ENCODE data around the gene HOXB1. TPM values are rescaled to one million over a fixed set of nuclear protein-coding genes. Genes with fewer than 3 reads are reported as not detected.

HOXB1 gene
- total RNA-seq, 1 donor from 2014 or later: not detected

- Histone ChIP-seq H3K4me3 (ENCODE audit: low read depth, low read length) (no peak overlapping the region), H3K36me3 (ENCODE audit: control insufficient read depth, insufficient read depth, low read length) (no peaks in the 10 kb centered on the region), H3K27me3 (ENCODE audit: control insufficient read depth, insufficient read depth, low read length) (peaks cover 86% of the 10 kb centered on the region)
- no peak for FAIRE-seq
- no peak for DNase-seq (ENCODE audit: low read depth)
- no peak for TF ChIP-seq CTCF (IDR thresholded peaks at IDR 0.05; ENCODE audit: insufficient read depth, low read length, severe bottlenecking)
These were observed 46.6 kb upstream of the HOXB1 start for GRCh38 chr17:48577330-48577945.

- no peak for FAIRE-seq
- TF ChIP-seq CTCF (IDR thresholded peaks at IDR 0.05; ENCODE audit: insufficient read depth, low read length, severe bottlenecking): no peak
- DNase-seq (ENCODE audit: low read depth): no peak
- Histone ChIP-seq H3K27me3 (ENCODE audit: control insufficient read depth, insufficient read depth, low read length) (peaks cover 88% of the 10 kb centered on the region), H3K4me3 (ENCODE audit: low read depth, low read length) (no peak overlapping the region), H3K36me3 (ENCODE audit: control insufficient read depth, insufficient read depth, low read length) (no peaks in the 10 kb centered on the region)
These were observed 45.9 kb upstream of the HOXB1 start for GRCh38 chr17:48576479-48577309.

GRCh38 chr17:48575673-48576478 lies 45.1 kb upstream of the HOXB1 start:
- no peak for TF ChIP-seq CTCF (IDR thresholded peaks at IDR 0.05; ENCODE audit: insufficient read depth, low read length, severe bottlenecking)
- Histone ChIP-seq H3K4me3 (ENCODE audit: low read depth, low read length) (no peak overlapping the region), H3K36me3 (ENCODE audit: control insufficient read depth, insufficient read depth, low read length) (no peaks in the 10 kb centered on the region), H3K27me3 (ENCODE audit: control insufficient read depth, insufficient read depth, low read length) (peaks cover 88% of the 10 kb centered on the region)
- DNase-seq (ENCODE audit: low read depth): no peak
- no peak for FAIRE-seq

- Histone ChIP-seq H3K4me3 (ENCODE audit: low read depth, low read length) (no peak overlapping the region), H3K27me3 (ENCODE audit: control insufficient read depth, insufficient read depth, low read length) (peaks cover 87% of the 10 kb centered on the region), H3K36me3 (ENCODE audit: control insufficient read depth, insufficient read depth, low read length) (no peaks in the 10 kb centered on the region)
- no peak for TF ChIP-seq CTCF (IDR thresholded peaks at IDR 0.05; ENCODE audit: insufficient read depth, low read length, severe bottlenecking)
- FAIRE-seq (no peak), DNase-seq (ENCODE audit: low read depth) (no peak)
These were observed 44.3 kb upstream of the HOXB1 start for GRCh38 chr17:48575066-48575582.

- H3K4me3 ChIP-seq (ENCODE audit: low read depth, low read length): no peak overlapping the region
- H3K27me3 ChIP-seq (ENCODE audit: control insufficient read depth, insufficient read depth, low read length): peaks cover 88% of the 10 kb centered on the region
- H3K36me3 ChIP-seq (ENCODE audit: control insufficient read depth, insufficient read depth, low read length): no peaks in the 10 kb centered on the region
- no peak for TF ChIP-seq CTCF (IDR thresholded peaks at IDR 0.05; ENCODE audit: insufficient read depth, low read length, severe bottlenecking)
- FAIRE-seq (no peak), DNase-seq (ENCODE audit: low read depth) (no peak)
These were observed 43.8 kb upstream of the HOXB1 start for GRCh38 chr17:48574505-48575065.
